T-cell (primary cell): ENCODE results near the gene LDLRAD4. TPM values are rescaled to one million over a fixed set of nuclear protein-coding genes. Genes with fewer than 3 reads are reported as not detected.

Source experiments
- ATAC-seq, 4 experiments: fragments of 200-7000 bp in 3 of 4; fragments of 150-1000 bp in 1 of 4; cut with Tn5 transposase; replicated peaks in 1 of 4; 1 replicate in 3 of 4; 2 replicates in 1 of 4; pipeline ENCODE4 v1.10.0; 2021; ENCODE audit warnings: moderate library complexity in 3 of 4, mild to moderate bottlenecking in 2 of 4, moderate number of reproducible peaks in 1 of 4
- CTCF ChIA-PET, 2 donors: fragments of 300-600 bp; sonication (Branson Sonifier 250); formaldehyde crosslinking; loops; one replicate each; lab custom pipeline; 2022; ENCODE audit warnings: antibody characterized with exemption in 2 of 2; lab: Charles Lee
- POLR2A ChIA-PET, 2 donors: fragments of 300-600 bp; sonication (Branson Sonifier 250); formaldehyde crosslinking; loops; one replicate each; lab custom pipeline; 2022; ENCODE audit warnings: antibody characterized with exemption in 2 of 2; lab: Charles Lee
- DNase-seq, 35 experiments: peaks; one replicate each; pipeline versions ENCODE4 v3.0.0 to v3.0.0-alpha.2; 2013 to 2023
- H3K27ac ChIP-seq: one replicate; pipeline ENCODE4 v1.5.1; 2013; ENCODE audit warnings: low read length
- H3K27me3 ChIP-seq, 2 experiments: replicated peaks in 1 of 2; 1 replicate in 1 of 2; 2 replicates in 1 of 2; pipeline versions ENCODE4 v1.6.1 to v1.7.0; 2013; ENCODE audit warnings: low read length in 1 of 2, mixed read lengths in 1 of 2; ENCODE audit not compliant: control insufficient read depth in 2 of 2, insufficient read depth in 2 of 2; ENCODE audit errors: extremely low read depth in 1 of 2
- H3K36me3 ChIP-seq, 2 donors: 1 replicate in 1 of 2; 2 replicates in 1 of 2; pipeline versions ENCODE4 v1.6.1 to v1.7.0; 2013; ENCODE audit warnings: low read length in 1 of 2; ENCODE audit not compliant: control insufficient read depth in 2 of 2, insufficient read depth in 1 of 2; ENCODE audit errors: extremely low read depth in 1 of 2
- H3K4me1 ChIP-seq, 2 experiments: 1 replicate in 1 of 2; 2 replicates in 1 of 2; pipeline versions ENCODE4 v1.6.1 to v1.7.0; 2013; ENCODE audit warnings: low read length in 2 of 2, mixed read lengths in 1 of 2; ENCODE audit not compliant: insufficient read depth in 2 of 2, control insufficient read depth in 1 of 2; ENCODE audit errors: extremely low read depth in 1 of 2
- H3K4me3 ChIP-seq, 2 donors: 1 replicate in 1 of 2; 2 replicates in 1 of 2; pipeline versions ENCODE4 v1.5.1 to v1.7.0; 2013; ENCODE audit warnings: mild to moderate bottlenecking in 2 of 2, low read length in 1 of 2, moderate library complexity in 1 of 2; ENCODE audit not compliant: control insufficient read depth in 1 of 2; ENCODE audit errors: extremely low read depth in 1 of 2
- H3K9me3 ChIP-seq: 2 replicates; pipeline ENCODE4 v1.7.0; 2013
- H3K27ac Mint-ChIP-seq, 2 donors: one replicate each; pipeline ENCODE4 v1.8.0; 2020 to 2021; ENCODE audit warnings: mild to moderate bottlenecking in 2 of 2, mixed read lengths in 2 of 2
- H3K27me3 Mint-ChIP-seq, 2 donors: one replicate each; pipeline ENCODE4 v1.8.0; 2021 to 2022; ENCODE audit warnings: mixed read lengths in 2 of 2
- H3K36me3 Mint-ChIP-seq: one replicate; pipeline ENCODE4 v1.8.0; 2021; ENCODE audit warnings: mixed read lengths
- H3K4me1 Mint-ChIP-seq, 3 donors: one replicate each; pipeline ENCODE4 v1.8.0; 2020 to 2022; ENCODE audit warnings: mixed read lengths in 3 of 3, mild to moderate bottlenecking in 1 of 3
- H3K4me3 Mint-ChIP-seq, 3 donors: one replicate each; pipeline ENCODE4 v1.8.0; 2020 to 2022; ENCODE audit warnings: mild to moderate bottlenecking in 3 of 3, mixed read lengths in 3 of 3, moderate library complexity in 3 of 3
- H3K9me3 Mint-ChIP-seq, 3 donors: one replicate each; pipeline ENCODE4 v1.8.0; 2020 to 2022; ENCODE audit warnings: mixed read lengths in 3 of 3
- WGBS: methylation state at CpG from one replicate; pipeline ENCODE4 v1.1.5; 2013; ENCODE audit warnings: missing lambda C conversion rate; ENCODE audit not compliant: insufficient coverage; 5-methylcytosine and 5-hydroxymethylcytosine counted together
- total RNA-seq, 35 experiments: library from RNA in 6 of 35; stranded (reverse) in 6 of 35; fragments of 120-200 nt in 1 of 35; gene quantifications; one replicate each; pipeline versions ENCODE4 v1.2.1 to v1.2.4 and lab custom pipeline; 2013 to 2026

LDLRAD4 gene
- total RNA-seq, 5 donors from 2014 or later (not counting 1 experiment from before 2014, with no cell fraction given) = 57.6 to 80.8 (median 72.4) TPM

GRCh38 chr18:13323186-13323585 lies 104.6 kb downstream of the LDLRAD4 start:
- CTCF ChIA-PET = no interaction called here
- Mint-ChIP-seq H3K9me3 (peaks cover 2 to 4% (median 2%) of the 10 kb centered on the region in 3 donors), H3K4me3 (no peak overlapping the region), H3K36me3 (no peaks in the 10 kb centered on the region), H3K27ac (no peak overlapping the region), H3K27me3 (no peaks in the 10 kb centered on the region), H3K4me1 (peaks cover 0 to 19% (median 3%) of the 10 kb centered on the region in 3 donors)
- Histone ChIP-seq H3K9me3 (no peaks in the 10 kb centered on the region), H3K27me3 (no peaks in the 10 kb centered on the region), H3K36me3 (no peaks in the 10 kb centered on the region), H3K4me1 (no peaks in the 10 kb centered on the region), H3K27ac (no peak overlapping the region), H3K4me3 (no peak overlapping the region)
- POLR2A ChIA-PET = no interaction called here
- DNase-seq = no peak
- WGBS = 67% methylated on average over 1 of the region's 9 CpGs
- ATAC-seq = no peak

- peaks cover 0 to 19% (median 3%) of the 10 kb centered on the region in 3 donors for H3K4me1 Mint-ChIP-seq
- H3K4me1 ChIP-seq = no peaks in the 10 kb centered on the region
- CTCF ChIA-PET = no interaction called here
- no peak overlapping the region for H3K4me3 ChIP-seq
- no peaks in the 10 kb centered on the region for H3K36me3 Mint-ChIP-seq
- no peak for ATAC-seq
- no peak overlapping the region for H3K4me3 Mint-ChIP-seq
- 77% methylated on average over 7 of the region's 8 CpGs for WGBS
- no peaks in the 10 kb centered on the region for H3K9me3 ChIP-seq
- no peak overlapping the region for H3K27ac Mint-ChIP-seq
- no peak overlapping the region for H3K27ac ChIP-seq
- H3K27me3 ChIP-seq = no peaks in the 10 kb centered on the region
- H3K9me3 Mint-ChIP-seq = peaks cover 4 to 7% (median 5%) of the 10 kb centered on the region in 3 donors
- no peaks in the 10 kb centered on the region for H3K27me3 Mint-ChIP-seq
- no peak for DNase-seq
- no peaks in the 10 kb centered on the region for H3K36me3 ChIP-seq
- POLR2A ChIA-PET = interaction anchor here in 1 of 2 donors (0.5 to 0.6 kb wide), 2 partner anchors 134 to 138 kb away, joined by 3 to 8 read pairs; no protein-coding TSS in a partner anchor
Measured at GRCh38 chr18:13324880-13325279, 106.3 kb downstream of the LDLRAD4 start.

GRCh38 chr18:13328213-13328612 lies 109.7 kb downstream of the LDLRAD4 start:
- Histone ChIP-seq H3K9me3 (no peaks in the 10 kb centered on the region), H3K27ac (no peak overlapping the region), H3K27me3 (no peaks in the 10 kb centered on the region), H3K36me3 (no peaks in the 10 kb centered on the region), H3K4me3 (no peak overlapping the region), H3K4me1 (no peaks in the 10 kb centered on the region)
- Mint-ChIP-seq H3K36me3 (peaks cover 1% of the 10 kb centered on the region), H3K27me3 (no peaks in the 10 kb centered on the region), H3K9me3 (peaks cover 4 to 7% (median 5%) of the 10 kb centered on the region in 3 donors), H3K4me1 (peaks cover 6 to 42% (median 10%) of the 10 kb centered on the region in 3 donors), H3K4me3 (no peak overlapping the region), H3K27ac (no peak overlapping the region)
- ATAC-seq (no peak), DNase-seq (no peak)
- POLR2A ChIA-PET = interaction anchor here in 1 of 2 donors (0.6 kb wide), 1 partner anchor 26 kb away, joined by 3 read pairs; no protein-coding TSS in a partner anchor
- CTCF ChIA-PET = no interaction called here
- no CpG with 5 or more reads among the region's 1 CpG for WGBS

GRCh38 chr18:13330996-13331395 lies 112.4 kb downstream of the LDLRAD4 start:
- ChIA-PET POLR2A (no interaction called here), CTCF (no interaction called here)
- H3K27ac Mint-ChIP-seq = no peak overlapping the region
- H3K4me3 Mint-ChIP-seq = no peak overlapping the region
- H3K9me3 Mint-ChIP-seq = peaks cover 4 to 12% (median 7%) of the 10 kb centered on the region in 3 donors
- H3K36me3 ChIP-seq = no peaks in the 10 kb centered on the region
- H3K27ac ChIP-seq = no peak overlapping the region
- no peak for DNase-seq
- H3K4me1 Mint-ChIP-seq = peaks cover 9 to 37% (median 15%) of the 10 kb centered on the region in 3 donors
- no peak overlapping the region for H3K4me3 ChIP-seq
- no peaks in the 10 kb centered on the region for H3K4me1 ChIP-seq
- ATAC-seq = no peak
- no peaks in the 10 kb centered on the region for H3K27me3 ChIP-seq
- peaks cover 7% of the 10 kb centered on the region for H3K36me3 Mint-ChIP-seq
- H3K27me3 Mint-ChIP-seq = no peaks in the 10 kb centered on the region
- H3K9me3 ChIP-seq = no peaks in the 10 kb centered on the region
- WGBS = 67% methylated on average over 1 of the region's 1 CpG

GRCh38 chr18:13331846-13332245 lies 113.3 kb downstream of the LDLRAD4 start:
- H3K4me1 ChIP-seq = no peaks in the 10 kb centered on the region
- no peak for ATAC-seq
- no peaks in the 10 kb centered on the region for H3K9me3 ChIP-seq
- no peak overlapping the region for H3K4me3 Mint-ChIP-seq
- POLR2A ChIA-PET = interaction anchor here in 1 of 2 donors (0.6 kb wide), 1 partner anchor 956 kb away, joined by 3 read pairs; no protein-coding TSS in a partner anchor
- peaks cover 7% of the 10 kb centered on the region for H3K36me3 Mint-ChIP-seq
- no peak overlapping the region for H3K27ac Mint-ChIP-seq
- no peak for DNase-seq
- no peaks in the 10 kb centered on the region for H3K27me3 Mint-ChIP-seq
- peaks cover 12 to 42% (median 18%) of the 10 kb centered on the region in 3 donors for H3K4me1 Mint-ChIP-seq
- CTCF ChIA-PET = no interaction called here
- peaks cover 4 to 12% (median 7%) of the 10 kb centered on the region in 3 donors for H3K9me3 Mint-ChIP-seq
- H3K27ac ChIP-seq = no peak overlapping the region
- no peak overlapping the region for H3K4me3 ChIP-seq
- no peaks in the 10 kb centered on the region for H3K36me3 ChIP-seq
- no peaks in the 10 kb centered on the region for H3K27me3 ChIP-seq
- no CpG with 5 or more reads among the region's 3 CpGs for WGBS

GRCh38 chr18:13332874-13333273 lies 114.3 kb downstream of the LDLRAD4 start:
- no peaks in the 10 kb centered on the region for H3K36me3 ChIP-seq
- Mint-ChIP-seq H3K4me1 (peaks cover 9 to 36% (median 20%) of the 10 kb centered on the region in 3 donors), H3K36me3 (peaks cover 7% of the 10 kb centered on the region), H3K9me3 (peaks cover 4 to 12% (median 4%) of the 10 kb centered on the region in 3 donors), H3K4me3 (no peak overlapping the region), H3K27me3 (no peaks in the 10 kb centered on the region), H3K27ac (no peak overlapping the region)
- no peak overlapping the region for H3K4me3 ChIP-seq
- no CpG with 5 or more reads among the region's 5 CpGs for WGBS
- DNase-seq = no peak
- no peaks in the 10 kb centered on the region for H3K27me3 ChIP-seq
- no peak for ATAC-seq
- POLR2A ChIA-PET = interaction anchor here in 1 of 2 donors (0.7 kb wide), 1 partner anchor 152 kb away, joined by 10 read pairs; no protein-coding TSS in a partner anchor
- H3K27ac ChIP-seq = no peak overlapping the region
- no peaks in the 10 kb centered on the region for H3K9me3 ChIP-seq
- CTCF ChIA-PET = interaction anchor here in 1 of 2 donors (0.7 kb wide), 1 partner anchor 47 kb away, joined by 6 read pairs; no protein-coding TSS in a partner anchor
- H3K4me1 ChIP-seq = no peaks in the 10 kb centered on the region
